GM21529 (cell line): ENCODE measurements around the gene ZNF850.

Experiments used
- ATAC-seq: cut with Tn5 transposase; IDR thresholded peaks from one replicate; pipeline ENCODE4 v1.9.1; 2021; ENCODE audit not compliant: unreplicated experiment

Gene ZNF850

DNA sequence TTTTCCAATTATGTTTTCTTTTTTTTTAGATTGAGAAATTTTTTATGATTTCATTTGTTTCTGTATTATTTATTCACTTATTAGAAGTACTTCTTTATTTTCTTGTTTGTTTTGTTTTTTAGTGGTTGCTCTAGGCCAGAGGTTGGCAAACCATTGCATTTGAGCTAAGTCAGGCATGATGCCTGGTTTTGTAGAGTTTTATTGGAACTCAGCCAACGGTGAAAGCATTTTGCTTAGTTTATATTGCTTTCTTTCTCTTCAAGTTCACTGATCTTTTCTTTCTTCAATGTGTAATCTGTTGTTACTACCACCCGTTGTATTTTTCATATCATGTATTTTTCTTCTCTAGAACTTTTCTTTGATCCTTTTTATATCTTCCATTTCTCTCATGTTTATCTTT lies 65.5 kb downstream of the ZNF850 start:
- no peak for ATAC-seq

- no peak for ATAC-seq
These were observed 84.5 kb downstream of the ZNF850 start for GRCh38 chr19:36688058-36688457.

DNA sequence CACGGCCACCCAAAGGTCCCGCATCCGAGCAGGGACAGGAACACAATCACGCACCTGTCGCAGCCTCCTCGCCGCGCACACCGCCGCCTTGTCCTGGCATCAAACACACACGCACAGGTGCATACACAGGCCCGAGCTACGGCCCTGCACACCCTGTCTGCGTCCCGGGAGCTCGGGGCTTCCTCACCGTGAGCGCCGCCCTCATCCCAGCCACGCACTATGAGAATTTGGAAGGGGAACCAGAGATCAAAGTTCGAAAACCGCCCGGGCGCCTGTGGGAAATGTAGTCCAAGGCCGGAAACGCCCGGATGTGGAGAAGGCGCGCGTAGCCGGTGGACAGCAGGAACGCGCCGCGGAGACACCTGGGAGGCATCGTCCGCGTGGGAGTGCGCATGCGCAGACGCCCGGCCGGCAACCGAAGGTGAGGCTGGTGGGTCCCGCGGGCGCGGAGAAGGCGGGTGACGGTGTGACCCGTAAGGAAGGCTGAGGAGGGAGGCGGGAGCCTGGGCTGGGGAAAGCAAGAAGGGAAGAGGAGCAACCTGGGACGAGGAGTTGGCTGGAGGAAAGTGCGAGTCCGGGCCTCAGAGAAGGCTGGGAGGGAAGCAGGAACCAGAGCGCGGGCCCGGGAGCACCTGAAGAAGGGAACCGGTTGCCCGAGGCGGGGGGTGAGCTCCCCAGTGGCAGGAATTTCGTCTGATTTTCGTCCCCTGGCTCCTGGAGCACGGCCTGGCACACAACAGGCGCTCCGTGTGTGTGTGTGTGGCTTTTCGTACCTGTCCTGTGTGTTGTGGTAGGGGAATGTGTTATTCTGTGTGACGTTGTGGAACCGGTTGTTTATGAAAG lies 85.2 kb downstream of the ZNF850 start, which contains the start of gene ZNF567:
ZNF567 (plus strand) TSS at position 399 of the 843 bp plus-strand sequence. CDS start 7,256 bp downstream, outside the sequence.
- ATAC-seq: peak; percentile 90

DNA sequence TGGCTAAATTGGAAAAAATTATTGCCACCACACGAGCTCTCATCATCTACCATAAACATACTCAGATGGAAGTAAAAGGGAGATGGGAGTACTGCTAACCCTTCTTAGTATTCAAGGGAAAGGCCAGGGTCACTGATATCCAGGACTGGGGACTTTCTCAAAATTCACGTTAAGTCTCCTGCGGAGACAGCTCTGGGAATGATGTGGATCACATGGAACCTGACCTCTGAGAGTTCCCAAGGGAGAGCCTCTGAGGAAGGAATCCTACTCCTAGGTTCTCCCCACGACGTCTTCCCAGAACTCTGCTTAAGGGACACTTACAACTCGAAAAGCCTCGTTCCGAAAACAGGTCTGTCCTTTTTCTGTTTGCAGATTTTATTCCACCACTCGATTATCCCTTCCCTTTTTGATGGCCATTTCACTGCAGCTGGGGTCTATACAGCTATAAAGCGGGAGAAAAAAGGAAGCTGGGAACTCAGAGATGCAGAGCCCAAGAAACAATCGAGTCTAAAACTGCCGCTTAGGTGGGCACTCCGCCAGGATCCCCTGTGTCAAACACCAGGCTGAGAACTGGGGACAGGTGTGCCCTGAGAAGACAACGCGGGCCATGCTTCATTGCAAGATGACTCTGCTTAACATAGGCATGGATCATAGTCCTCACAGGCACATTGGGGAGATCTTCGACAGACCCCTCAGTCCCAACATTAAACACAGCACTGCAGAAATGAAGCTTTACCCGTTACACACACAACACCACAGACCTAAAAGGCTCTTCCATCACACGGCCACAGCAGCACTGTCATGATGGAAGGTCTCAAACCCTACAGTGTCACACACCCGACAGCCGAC lies 86.0 kb downstream of the ZNF850 start:
- ATAC-seq: no peak

DNA sequence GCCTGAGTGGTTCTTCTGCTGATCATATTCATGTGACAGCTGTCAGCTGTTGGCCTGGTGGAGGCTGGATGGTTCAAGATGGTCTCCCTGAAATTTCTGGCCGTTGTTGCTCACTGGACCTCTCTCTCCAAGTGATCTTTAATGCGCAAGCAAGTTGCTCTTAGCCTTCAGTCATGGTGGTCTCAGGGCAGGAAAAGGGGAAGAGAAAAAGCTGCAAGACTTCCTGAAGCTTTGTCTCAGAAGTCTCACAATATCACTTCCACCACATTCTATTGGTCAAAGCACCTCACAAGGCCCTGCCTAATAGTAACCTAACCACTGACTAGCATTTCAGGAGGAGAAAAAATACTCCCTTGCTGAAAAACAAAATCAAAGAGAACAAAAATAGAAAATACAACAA lies 86.8 kb downstream of the ZNF850 start:
- ATAC-seq: no peak

DNA sequence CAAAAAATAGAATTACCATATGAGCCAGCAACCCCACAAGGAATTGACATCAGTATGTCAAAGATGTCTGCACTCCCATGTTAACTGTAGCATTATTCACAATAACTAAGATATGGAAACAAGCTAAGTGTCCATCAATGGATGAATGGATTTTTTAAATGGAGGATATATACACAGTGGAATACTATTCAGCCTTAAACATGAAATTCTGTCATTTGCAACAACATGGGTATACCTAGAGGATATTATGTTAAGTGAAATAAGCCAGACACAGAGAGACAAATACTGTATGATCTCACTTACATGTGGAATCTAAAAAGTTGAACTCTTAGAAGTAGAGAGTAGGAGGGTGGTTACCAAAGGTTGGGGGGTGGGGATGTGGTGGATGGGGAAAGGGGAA lies 93.2 kb downstream of the ZNF850 start:
- no peak for ATAC-seq

DNA sequence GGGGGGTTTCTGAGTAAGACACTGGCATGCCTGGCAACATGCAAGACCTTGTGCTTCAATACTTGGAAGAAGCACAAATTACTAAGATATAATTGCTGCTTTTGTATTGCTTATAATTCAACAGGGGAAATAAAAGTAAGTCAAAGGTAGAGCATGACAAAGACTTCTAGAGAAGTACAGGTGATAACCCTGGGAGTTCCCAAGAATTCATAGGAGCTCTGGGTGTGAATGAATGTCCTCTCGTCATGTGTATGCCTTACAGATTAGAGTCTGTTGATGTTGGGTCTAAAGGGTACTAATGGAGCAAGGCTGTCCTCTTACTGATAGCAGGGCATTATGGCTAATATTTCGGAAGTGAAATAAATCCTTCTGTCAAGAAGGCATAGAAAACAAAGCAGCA lies 98.4 kb downstream of the ZNF850 start:
- ATAC-seq: no peak

GRCh38 chr19:36672368-36672767 lies 100.2 kb downstream of the ZNF850 start:
- no peak for ATAC-seq

- no peak for ATAC-seq
These were observed 104.0 kb downstream of the ZNF850 start for GRCh38 chr19:36668646-36669045.

DNA sequence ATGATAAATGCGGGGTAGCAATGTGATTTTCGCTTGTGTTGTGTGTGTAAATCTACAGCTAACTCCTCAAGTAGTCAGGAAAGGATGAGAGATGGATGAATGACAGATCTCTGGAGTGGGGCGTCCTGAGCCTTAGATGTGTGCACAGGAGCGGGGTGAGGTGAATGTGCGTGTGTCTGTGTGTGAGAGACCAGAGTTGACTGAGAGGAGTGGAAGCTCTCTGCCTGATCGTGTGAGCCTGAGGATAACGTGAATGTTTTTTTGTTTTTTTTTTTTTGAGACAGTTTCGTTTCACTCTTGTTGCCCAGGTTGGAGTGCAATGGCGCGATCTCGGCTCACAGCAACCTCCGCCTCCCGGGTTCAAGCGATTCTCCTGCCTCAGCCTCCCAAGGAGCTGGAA lies 106.8 kb downstream of the ZNF850 start:
- no peak for ATAC-seq
